H1 (cell line): ENCODE measurements around the gene PIGT. TPM values are rescaled to one million over a fixed set of nuclear protein-coding genes. Genes with fewer than 3 reads are reported as not detected.

Experiments used
- RAD21 ChIP-seq, 2 experiments: IDR thresholded peaks in 1 of 2; conservative IDR thresholded peaks in 1 of 2; 2 replicates each; pipeline ENCODE4 v1.6.1; 2011; ENCODE audit warnings: low read depth in 2 of 2, low read length in 2 of 2, improper control_type of control experiment in 1 of 2, inconsistent platforms in 1 of 2, mild to moderate bottlenecking in 1 of 2, moderate library complexity in 1 of 2
- SIN3A ChIP-seq, 2 experiments: IDR thresholded peaks in 1 of 2; conservative IDR thresholded peaks in 1 of 2; 2 replicates each; pipeline ENCODE4 v1.6.1; 2011 to 2012; ENCODE audit warnings: low read length in 2 of 2, improper control_type of control experiment in 1 of 2, low read depth in 1 of 2, mild to moderate bottlenecking in 1 of 2
- polyA plus RNA-seq, 7 experiments: library from polyadenylated mRNA; depleted of rRNA in 3 of 7; stranded (reverse) in 5 of 7; unstranded in 2 of 7; fragments of >200 nt in 5 of 7; fragments of 200-250 nt in 2 of 7; gene quantifications; 1 replicate in 5 of 7; 2 replicates in 1 of 7; 4 replicates in 1 of 7; pipeline versions ENCODE4 v1.2.1 to v1.2.3, GENCODE V29; 2011 to 2013; ENCODE audit warnings: missing spikeins in 2 of 7, mixed read lengths in 2 of 7
- total RNA-seq: library from RNA; stranded (reverse); fragmentation: NEBNext Ultra II Directional; extraction: Animal tissue kit (Norgen Biotek cat#: 25700); gene quantifications from 2 replicates; pipeline ENCODE4 v1.2.1, GENCODE V29; 2021
- TF ChIP-seq, protein P1 (sequence below): fragments of 300-600 bp; sonication (generic); IDR thresholded peaks from 2 replicates; pipeline ENCODE4 v1.7.1; 2012; ENCODE audit warnings: low read length, moderate library complexity, mild to moderate bottlenecking, inconsistent platforms; ENCODE audit not compliant: insufficient replicate concordance
- TF ChIP-seq, protein P2 (sequence below): IDR thresholded peaks from 2 replicates; pipeline ENCODE4 v1.6.1; 2012; ENCODE audit warnings: inconsistent platforms
- TF ChIP-seq, protein P3 (sequence below), 3 experiments: IDR thresholded peaks; 1 replicate in 2 of 3; 2 replicates in 1 of 3; pipeline versions ENCODE4 v1.5.1 to v1.6.1; 2011; ENCODE audit warnings: low read length in 3 of 3, mild to moderate bottlenecking in 3 of 3, inconsistent platforms in 2 of 3, low read depth in 1 of 3, moderate library complexity in 1 of 3; ENCODE audit not compliant: insufficient read depth in 1 of 3; ENCODE audit errors: control extremely low read depth in 1 of 3

PIGT gene
- total and polyA plus RNA-seq, 2 of the 8 experiments (the other 6 are each of a cell fraction or from before 2014, with no cell fraction given): 66.0 to 89.7 TPM

DNA sequence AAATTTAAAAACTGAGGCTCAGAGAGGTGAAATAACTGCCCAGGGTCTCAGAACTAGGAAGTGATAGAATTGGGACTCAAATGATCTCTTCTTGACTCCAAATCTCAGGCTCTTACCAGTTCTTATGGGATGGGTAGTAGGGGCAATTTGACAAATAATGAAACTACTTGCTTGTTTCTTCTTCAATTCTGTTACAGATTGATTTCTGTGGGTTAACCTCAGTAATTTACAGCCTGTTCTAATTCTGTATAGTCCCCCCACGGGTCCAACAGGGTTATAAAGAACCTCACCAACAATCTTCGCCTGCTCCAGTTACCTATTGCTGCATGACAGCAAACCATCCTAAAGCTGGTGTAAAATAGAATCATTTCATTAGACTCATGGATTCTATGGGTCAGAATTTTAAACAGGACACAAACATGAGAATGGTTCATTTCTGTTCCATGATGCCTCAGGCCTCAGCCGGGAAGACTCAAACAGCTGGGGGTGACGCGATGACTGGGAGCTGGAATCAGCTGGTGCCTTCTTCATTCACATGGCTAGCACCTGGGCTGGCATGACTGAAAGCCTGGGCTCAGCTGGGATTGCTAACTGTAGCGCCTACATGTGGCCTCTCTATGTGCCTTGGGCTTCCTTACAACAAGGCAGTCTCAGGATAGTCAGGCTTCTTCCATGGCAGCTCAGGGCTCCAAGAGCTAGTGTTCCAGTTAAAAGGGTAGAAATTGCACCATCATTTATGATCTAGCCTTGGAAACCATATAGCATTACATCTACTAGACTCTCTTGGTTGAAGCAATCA, 47.0 kb downstream of the PIGT start (continued):
- TF ChIP-seq, protein P1, sequence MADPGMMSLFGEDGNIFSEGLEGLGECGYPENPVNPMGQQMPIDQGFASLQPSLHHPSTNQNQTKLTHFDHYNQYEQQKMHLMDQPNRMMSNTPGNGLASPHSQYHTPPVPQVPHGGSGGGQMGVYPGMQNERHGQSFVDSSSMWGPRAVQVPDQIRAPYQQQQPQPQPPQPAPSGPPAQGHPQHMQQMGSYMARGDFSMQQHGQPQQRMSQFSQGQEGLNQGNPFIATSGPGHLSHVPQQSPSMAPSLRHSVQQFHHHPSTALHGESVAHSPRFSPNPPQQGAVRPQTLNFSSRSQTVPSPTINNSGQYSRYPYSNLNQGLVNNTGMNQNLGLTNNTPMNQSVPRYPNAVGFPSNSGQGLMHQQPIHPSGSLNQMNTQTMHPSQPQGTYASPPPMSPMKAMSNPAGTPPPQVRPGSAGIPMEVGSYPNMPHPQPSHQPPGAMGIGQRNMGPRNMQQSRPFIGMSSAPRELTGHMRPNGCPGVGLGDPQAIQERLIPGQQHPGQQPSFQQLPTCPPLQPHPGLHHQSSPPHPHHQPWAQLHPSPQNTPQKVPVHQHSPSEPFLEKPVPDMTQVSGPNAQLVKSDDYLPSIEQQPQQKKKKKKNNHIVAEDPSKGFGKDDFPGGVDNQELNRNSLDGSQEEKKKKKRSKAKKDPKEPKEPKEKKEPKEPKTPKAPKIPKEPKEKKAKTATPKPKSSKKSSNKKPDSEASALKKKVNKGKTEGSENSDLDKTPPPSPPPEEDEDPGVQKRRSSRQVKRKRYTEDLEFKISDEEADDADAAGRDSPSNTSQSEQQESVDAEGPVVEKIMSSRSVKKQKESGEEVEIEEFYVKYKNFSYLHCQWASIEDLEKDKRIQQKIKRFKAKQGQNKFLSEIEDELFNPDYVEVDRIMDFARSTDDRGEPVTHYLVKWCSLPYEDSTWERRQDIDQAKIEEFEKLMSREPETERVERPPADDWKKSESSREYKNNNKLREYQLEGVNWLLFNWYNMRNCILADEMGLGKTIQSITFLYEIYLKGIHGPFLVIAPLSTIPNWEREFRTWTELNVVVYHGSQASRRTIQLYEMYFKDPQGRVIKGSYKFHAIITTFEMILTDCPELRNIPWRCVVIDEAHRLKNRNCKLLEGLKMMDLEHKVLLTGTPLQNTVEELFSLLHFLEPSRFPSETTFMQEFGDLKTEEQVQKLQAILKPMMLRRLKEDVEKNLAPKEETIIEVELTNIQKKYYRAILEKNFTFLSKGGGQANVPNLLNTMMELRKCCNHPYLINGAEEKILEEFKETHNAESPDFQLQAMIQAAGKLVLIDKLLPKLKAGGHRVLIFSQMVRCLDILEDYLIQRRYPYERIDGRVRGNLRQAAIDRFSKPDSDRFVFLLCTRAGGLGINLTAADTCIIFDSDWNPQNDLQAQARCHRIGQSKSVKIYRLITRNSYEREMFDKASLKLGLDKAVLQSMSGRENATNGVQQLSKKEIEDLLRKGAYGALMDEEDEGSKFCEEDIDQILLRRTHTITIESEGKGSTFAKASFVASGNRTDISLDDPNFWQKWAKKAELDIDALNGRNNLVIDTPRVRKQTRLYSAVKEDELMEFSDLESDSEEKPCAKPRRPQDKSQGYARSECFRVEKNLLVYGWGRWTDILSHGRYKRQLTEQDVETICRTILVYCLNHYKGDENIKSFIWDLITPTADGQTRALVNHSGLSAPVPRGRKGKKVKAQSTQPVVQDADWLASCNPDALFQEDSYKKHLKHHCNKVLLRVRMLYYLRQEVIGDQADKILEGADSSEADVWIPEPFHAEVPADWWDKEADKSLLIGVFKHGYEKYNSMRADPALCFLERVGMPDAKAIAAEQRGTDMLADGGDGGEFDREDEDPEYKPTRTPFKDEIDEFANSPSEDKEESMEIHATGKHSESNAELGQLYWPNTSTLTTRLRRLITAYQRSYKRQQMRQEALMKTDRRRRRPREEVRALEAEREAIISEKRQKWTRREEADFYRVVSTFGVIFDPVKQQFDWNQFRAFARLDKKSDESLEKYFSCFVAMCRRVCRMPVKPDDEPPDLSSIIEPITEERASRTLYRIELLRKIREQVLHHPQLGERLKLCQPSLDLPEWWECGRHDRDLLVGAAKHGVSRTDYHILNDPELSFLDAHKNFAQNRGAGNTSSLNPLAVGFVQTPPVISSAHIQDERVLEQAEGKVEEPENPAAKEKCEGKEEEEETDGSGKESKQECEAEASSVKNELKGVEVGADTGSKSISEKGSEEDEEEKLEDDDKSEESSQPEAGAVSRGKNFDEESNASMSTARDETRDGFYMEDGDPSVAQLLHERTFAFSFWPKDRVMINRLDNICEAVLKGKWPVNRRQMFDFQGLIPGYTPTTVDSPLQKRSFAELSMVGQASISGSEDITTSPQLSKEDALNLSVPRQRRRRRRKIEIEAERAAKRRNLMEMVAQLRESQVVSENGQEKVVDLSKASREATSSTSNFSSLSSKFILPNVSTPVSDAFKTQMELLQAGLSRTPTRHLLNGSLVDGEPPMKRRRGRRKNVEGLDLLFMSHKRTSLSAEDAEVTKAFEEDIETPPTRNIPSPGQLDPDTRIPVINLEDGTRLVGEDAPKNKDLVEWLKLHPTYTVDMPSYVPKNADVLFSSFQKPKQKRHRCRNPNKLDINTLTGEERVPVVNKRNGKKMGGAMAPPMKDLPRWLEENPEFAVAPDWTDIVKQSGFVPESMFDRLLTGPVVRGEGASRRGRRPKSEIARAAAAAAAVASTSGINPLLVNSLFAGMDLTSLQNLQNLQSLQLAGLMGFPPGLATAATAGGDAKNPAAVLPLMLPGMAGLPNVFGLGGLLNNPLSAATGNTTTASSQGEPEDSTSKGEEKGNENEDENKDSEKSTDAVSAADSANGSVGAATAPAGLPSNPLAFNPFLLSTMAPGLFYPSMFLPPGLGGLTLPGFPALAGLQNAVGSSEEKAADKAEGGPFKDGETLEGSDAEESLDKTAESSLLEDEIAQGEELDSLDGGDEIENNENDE: no peak
- peak; percentile 16 to 42; a peak in 3 of 4 replicates for TF ChIP-seq RAD21 (IDR thresholded peaks at IDR 0.05 in 1 of 2, conservative IDR thresholded peaks at IDR 0.05 in 1 of 2; ENCODE audit: low read depth in 2 of 2, low read length in 2 of 2)
- TF ChIP-seq SIN3A (conservative IDR thresholded peaks at IDR 0.05 in 1 of 2, IDR thresholded peaks at IDR 0.05 in 1 of 2; ENCODE audit: low read depth in 1 of 2, low read length in 2 of 2): 0 out of 4 replicates have a peak, but pooled peaks of 1 of the 2 experiments have one; percentile 27
- TF ChIP-seq, protein P2, sequence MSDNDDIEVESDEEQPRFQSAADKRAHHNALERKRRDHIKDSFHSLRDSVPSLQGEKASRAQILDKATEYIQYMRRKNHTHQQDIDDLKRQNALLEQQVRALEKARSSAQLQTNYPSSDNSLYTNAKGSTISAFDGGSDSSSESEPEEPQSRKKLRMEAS: 0 out of 2 replicates have a peak, but pooled peaks have one; percentile 43
- TF ChIP-seq, protein P3, sequence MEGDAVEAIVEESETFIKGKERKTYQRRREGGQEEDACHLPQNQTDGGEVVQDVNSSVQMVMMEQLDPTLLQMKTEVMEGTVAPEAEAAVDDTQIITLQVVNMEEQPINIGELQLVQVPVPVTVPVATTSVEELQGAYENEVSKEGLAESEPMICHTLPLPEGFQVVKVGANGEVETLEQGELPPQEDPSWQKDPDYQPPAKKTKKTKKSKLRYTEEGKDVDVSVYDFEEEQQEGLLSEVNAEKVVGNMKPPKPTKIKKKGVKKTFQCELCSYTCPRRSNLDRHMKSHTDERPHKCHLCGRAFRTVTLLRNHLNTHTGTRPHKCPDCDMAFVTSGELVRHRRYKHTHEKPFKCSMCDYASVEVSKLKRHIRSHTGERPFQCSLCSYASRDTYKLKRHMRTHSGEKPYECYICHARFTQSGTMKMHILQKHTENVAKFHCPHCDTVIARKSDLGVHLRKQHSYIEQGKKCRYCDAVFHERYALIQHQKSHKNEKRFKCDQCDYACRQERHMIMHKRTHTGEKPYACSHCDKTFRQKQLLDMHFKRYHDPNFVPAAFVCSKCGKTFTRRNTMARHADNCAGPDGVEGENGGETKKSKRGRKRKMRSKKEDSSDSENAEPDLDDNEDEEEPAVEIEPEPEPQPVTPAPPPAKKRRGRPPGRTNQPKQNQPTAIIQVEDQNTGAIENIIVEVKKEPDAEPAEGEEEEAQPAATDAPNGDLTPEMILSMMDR (IDR thresholded peaks at IDR 0.05; ENCODE audit: control extremely low read depth in 1 of 3, insufficient read depth in 1 of 3, low read depth in 1 of 3, low read length in 3 of 3): peak; percentile 22 to 52 (median 36)
